Activated CD4-positive, CD25-positive, alpha-beta regulatory T cell treated with anti-CD3 and anti-CD28 coated beads, Interleukin-2, amount 50 U/mL, for 24 hours (primary cell): ENCODE data around the gene JMJD6.
A peak's percentile ranks its signal among the peaks of the same experiment; 100 is the strongest.
"Not testable (repeated sequence)": the region's sequence is repeated elsewhere in the genome, so short reads cannot be mapped to it uniquely, and the experiment has no call there.

ENCODE experiments used
- ATAC-seq, 2 donors: fragments of 150-1000 bp; cut with Tn5 transposase; one replicate each; pipeline ENCODE4 v1.10.0; 2021; ENCODE audit warnings: mild to moderate bottlenecking in 1 of 2, moderate library complexity in 1 of 2

Gene JMJD6

GRCh38 chr17:76726231-76726775, at the start of gene JMJD6:
JMJD6 (minus strand) TSS chr17:76726606; CDS start chr17:76726475, 131 bp downstream.
- peak; percentile 86 to 90 for ATAC-seq

DNA sequence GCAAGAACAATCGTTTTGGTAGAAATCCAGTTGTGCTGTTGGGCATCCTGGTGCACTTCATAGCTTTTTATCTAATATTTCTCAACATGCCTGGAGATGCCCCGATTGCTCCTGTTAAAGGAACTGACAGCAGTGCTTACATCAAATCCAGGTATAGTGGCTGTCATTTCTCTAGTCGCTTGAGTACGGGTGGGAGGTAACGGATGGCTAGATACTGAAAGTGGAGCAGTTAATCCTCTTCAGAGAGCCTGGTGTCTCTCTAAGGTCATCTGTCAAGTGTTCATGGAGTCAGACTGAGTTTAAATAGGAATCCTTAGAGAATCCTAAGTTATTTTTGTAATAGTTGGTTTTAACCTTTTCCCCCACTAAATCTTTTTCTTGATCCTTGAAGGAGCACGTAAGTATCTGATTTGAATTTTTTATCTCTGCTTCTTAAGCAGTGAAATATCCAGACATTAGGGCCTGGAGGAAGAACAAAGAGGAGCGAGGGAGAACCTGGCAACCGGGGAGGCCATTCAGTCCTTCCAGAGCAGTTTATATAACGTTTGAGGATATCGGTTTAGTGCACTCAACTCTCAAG, 48.7 kb upstream of the JMJD6 start:
- ATAC-seq, result no peak

DNA sequence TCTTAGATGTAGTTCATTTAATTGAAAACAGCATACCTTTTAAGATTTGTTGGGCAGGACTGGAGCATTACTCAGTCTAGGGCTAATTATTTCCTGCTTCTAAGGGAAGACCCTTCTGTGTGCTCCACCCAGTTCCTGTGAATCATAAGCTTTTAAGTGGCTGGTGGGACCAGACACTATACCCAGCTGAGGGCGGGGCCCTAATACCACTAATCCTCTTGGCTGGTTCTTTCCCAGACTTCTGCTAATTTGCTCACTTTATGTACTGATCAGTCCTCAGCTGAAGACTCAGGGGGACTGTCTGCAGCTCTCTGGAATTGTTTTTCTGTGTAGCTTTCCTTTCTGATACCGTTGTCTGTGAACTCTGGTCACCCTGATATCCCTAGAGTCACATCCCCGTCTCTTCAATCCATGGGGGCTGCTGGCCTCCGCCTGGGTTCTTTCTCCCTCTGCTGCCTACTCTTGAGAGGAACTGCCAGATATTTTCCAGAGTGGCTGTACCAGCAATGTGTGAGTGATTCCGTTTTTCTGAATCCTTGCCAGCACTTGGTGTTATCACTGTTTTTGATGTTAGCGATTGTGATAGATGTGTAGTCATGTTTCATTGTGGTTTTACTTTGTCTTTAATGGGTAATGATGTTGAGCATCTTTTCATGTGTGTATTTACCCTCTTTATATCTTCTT, 46.6 kb upstream of the JMJD6 start:
- peak; percentile 98 to 99 for ATAC-seq

GRCh38 chr17:76758570-76758969, 32.2 kb upstream of the JMJD6 start:
- no peak for ATAC-seq

DNA sequence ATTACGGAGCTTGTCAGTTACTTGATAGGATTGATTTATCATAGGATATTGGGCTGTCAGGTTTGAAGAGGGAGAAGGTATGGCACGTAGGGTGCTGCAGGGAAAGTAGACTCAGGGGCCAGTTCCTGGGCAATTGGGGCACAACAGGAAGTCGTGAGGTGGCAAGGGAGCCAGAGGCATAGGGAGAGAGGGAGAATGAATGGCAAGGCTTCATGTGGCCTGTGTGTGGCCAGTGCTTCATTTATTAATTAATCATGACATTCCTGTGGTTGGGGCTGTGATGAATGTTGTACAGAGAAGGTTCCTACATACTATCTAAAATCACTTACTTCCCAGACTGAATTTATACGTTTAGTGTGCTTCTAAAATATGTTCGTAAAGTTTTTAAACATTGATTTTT, 30.9 kb upstream of the JMJD6 start:
- no peak for ATAC-seq

DNA sequence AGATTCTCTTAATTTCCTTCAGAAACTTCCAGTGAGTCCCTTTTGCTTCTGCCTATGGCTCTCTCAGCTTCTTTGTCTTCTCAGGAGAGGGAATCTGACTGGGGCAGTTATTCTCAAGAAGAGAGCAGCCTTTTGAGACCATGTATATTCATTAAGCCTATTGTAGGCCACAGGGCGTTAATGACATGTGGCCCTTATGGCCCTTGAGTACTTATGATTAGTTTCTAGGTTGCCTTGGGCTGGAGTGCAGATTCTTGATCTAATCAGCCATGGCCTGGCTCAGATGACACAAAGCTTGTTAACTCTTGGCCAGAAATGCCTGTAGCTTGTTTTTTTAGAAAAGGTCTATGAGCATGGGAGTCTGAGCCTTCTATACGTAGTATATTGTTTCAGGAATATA, 28.9 kb upstream of the JMJD6 start:
- no peak for ATAC-seq

DNA sequence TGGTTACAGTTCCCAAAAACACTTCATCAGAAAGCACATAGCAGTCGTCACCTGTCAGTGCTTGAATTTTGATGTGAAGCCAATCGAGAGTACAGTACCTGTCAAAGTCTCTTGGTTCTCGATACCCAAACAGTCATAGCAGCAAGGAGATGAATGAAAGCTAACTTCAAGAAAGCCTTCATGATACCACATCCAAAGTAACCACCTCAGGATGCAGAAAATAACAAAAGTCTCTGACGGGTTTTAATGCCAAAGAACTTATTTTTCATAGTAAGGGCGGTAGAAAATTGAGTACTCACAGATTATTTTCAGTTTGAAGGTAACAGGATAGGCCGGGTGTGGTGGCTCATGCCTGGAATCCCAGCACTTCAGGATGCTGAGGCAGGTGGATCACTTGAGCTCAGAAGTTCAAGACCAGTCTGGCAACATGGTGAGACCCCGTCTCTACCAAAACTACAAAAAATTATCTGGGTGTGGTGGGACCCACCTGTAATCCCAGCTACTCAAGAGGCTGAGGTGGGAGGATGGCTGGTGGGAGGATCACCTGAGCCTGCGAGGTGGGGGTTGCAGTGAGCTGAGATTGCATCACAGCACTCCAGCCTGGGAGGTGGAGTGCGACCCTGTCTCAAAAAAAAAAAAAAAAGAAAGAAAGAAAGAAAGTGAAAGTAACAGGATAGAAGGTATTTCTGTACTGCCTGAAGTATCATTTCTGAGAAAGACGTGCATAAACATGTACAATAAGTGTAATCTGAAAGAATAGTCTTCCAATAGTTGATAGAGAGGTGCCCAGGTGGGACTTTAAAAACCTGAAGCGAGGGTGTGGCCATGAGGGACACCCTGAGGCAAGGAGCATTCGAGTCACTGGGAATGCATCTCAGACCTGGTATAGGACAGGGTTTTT, 26.9 kb upstream of the JMJD6 start:
- ATAC-seq, result peak; percentile 82 to 85

GRCh38 chr17:76752006-76752405, 25.6 kb upstream of the JMJD6 start:
- ATAC-seq, result peak; percentile 59 to 67

DNA sequence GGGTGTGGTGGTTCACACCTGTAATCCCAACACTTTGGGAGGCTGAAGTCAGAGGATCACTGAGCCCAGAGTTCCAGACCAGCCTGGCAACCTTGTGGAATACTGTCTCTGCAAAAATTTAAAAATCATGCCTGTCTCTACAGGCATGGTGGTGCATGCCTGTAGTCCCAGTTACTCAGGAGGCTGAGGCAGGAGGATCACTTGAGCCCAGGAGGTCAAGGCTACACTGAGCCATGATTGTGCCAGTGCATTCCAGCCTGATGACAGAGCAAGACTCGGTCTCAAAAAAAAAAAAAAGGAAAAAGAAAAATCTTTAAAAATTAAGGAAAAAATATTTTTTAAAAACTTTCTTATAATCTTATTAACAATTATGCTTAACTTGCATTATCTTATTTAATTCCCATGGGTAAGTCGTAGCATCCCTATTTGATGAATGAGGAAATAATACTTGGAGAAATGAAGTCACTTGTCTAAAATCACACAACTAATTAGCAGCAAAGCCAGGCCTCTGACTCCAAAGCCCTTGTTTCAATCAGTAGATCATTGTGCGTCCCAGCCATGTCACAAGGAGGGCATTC, 25.1 kb upstream of the JMJD6 start:
- no peak for ATAC-seq

- ATAC-seq, result no peak
These were observed 22.3 kb upstream of the JMJD6 start for GRCh38 chr17:76748657-76749056.

DNA sequence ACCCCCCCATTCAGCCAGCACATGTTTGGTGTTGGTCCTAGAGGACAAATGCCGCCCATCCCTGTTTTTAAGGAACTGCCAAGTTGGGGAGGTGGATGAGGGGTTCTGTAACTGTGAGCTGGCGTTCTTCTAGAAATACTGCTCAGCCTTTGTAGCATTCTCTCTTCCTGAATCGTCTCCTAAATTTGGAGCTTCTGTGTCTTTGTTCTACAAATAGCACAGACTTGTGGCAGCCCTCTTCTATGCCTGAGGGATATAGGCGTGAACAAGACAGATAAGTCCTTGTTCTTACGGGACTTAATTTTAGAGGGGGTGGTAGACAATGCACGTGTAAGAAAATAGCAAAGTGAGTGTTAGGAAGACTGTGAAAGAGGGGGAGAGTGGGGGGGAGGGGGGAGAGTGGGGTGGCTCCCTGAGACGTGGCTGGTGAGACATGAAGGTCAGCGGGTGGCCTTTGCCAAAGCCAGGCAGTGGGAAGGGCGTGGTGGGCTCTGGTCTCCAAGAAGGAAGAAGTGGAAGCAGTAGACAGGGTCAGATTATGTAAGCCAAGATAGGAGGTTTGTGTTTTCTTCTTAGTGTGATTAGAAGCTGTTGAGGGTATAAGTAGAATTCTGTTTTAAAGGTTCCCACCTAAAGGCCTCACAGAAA, 21.4 kb upstream of the JMJD6 start:
- ATAC-seq, result no peak

DNA sequence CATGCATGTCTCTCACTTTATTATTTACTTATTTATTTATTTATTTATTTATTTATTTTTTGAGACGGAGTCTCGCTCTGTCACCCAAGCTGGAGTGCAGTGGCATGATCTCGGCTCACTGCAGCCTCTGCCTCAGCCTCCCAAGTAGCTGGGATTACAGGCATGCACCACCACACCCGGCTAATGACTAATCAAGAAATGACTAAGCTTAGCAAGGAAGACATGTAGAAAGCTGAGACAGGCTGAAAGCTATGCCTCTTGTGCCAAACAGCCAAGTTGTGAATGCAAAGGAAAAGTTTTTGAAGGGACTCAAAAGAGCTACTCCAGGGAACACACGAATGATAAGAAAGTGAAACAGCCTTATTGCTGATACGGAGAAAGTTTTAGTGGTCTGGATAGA, 19.4 kb upstream of the JMJD6 start:
- peak; percentile 58 to 68 for ATAC-seq

GRCh38 chr17:76744747-76745146, 18.3 kb upstream of the JMJD6 start:
- no peak for ATAC-seq

DNA sequence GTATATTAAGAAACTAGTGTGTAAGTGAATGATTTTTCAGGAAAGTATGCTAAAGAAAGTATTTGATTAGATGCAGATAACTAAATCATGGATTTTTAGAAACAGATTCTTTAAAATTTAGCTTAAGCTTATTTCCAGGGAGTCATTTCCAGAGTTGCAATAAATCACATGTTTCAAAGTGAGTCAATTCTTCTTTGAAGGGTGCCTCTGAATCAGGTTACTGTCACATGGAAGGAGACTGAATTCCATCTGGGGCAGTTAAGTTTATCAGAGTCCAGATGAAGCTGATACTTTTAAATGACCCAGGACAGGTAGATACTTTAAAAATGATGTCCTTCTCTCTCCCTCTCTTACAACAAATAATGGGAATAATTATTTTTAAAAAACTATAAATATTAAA, 16.6 kb upstream of the JMJD6 start:
- no peak for ATAC-seq

- ATAC-seq, result no peak
These were observed 14.1 kb upstream of the JMJD6 start for GRCh38 chr17:76740329-76741118.

GRCh38 chr17:76739568-76740115, 13.2 kb upstream of the JMJD6 start:
- not testable (repeated sequence) for ATAC-seq

GRCh38 chr17:76738468-76738850, 12.1 kb upstream of the JMJD6 start:
- ATAC-seq, result no peak

GRCh38 chr17:76737676-76738467, 11.5 kb upstream of the JMJD6 start, which contains the start of gene MFSD11:
MFSD11 (plus strand) TSS chr17:76738119; CDS start chr17:76738353, 234 bp downstream.
- ATAC-seq, result peak; percentile 69 to 74

DNA sequence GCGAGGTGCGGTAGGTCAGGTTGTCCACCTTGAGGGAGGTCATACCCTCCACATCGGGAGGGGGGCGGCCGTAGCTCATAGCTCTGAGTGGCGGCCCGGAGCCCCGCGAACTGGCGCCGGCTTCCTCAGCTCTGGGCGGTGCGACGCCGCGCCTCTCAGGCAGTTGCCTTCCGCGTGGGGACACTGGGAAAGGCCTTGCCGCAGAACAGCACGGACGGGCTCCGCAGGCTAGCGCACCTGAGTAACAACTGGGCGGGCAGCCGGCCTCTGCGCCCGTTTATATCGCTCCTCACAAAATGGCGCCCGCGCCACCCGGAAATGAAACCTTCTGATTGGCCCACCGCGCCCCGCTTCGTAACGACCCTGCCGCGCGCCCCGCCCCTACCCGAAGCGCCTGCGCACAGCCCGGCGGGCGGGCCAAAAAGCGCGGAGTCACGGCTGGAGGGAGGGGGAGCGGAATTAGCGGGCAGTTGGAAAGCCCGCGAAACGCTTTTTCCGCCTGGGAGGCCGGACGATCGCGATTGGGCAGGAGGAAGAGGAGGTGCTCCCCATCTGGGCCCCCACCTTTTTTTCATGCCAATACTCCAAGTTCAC, 10.8 kb upstream of the JMJD6 start, which contains the start of gene SRSF2:
Gene SRSF2 (minus strand): TSS at position 250 of the 594 bp plus-strand sequence. CDS start 171 bp downstream, at position 79.
- peak; percentile 71 to 76 for ATAC-seq
